KOPT-K1 (cell line): ENCODE data around the gene C17orf100.
A peak's percentile ranks its signal among the peaks of the same experiment; 100 is the strongest.

Source experiments
- H3K27ac ChIP-seq: fragments of 200-600 bp; sonication (generic); 2 replicates; pipeline ENCODE4 v1.5.1; 2016; ENCODE audit warnings: antibody characterized with exemption, mild to moderate bottlenecking, low read depth, low read length; ENCODE audit not compliant: poor library complexity, severe bottlenecking
- H3K36me3 ChIP-seq: fragments of 200-600 bp; sonication (generic); 2 replicates; pipeline ENCODE4 v1.5.1; 2017; ENCODE audit warnings: antibody characterized with exemption, mild to moderate bottlenecking, low read length, moderate library complexity; ENCODE audit not compliant: insufficient read depth
- H3K9me3 ChIP-seq: fragments of 200-600 bp; sonication (generic); 2 replicates; pipeline ENCODE4 v1.5.1; 2017; ENCODE audit warnings: antibody characterized with exemption, low read length, mild to moderate bottlenecking; ENCODE audit not compliant: insufficient read depth, poor library complexity, severe bottlenecking

The C17orf100 gene

DNA sequence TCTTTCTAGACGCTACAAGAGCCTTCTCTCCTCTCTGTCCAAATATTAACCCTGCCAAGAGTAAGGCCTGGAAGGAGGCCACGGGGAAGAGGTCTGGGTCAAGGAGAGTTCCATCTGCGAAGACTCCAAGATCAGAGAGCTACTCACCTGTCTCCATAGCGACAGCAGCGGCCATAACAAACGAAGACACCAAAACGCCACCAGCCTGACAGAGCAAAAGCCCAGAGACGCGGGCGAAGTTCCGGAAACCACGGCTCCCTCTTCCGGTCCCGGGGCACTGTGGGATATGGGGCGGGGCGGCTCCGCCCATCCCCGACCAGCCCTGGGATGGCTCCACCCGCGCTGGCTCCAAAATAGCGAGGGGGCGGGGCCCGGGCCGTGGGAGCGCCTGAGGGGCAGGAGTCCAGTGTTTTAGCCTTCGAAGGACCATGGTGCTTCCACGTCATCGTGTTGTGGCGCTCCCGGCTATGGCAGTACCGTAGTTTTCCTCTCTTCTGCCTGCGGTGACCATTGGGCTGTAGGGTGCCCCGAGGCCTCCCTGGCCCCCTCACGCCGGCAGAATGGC lies at the start of gene C17orf100, which contains the start of gene MED31:
TSS of gene C17orf100 (plus strand) at position 409 of the 565 bp plus-strand sequence. CDS start at position 561, 152 bp downstream.
TSS of gene MED31 (minus strand) at position 252 of the 565 bp plus-strand sequence. CDS start at position 175, 77 bp downstream.
- H3K27ac ChIP-seq, result peak within 1 kb of the TSS; percentile 71
- H3K36me3 ChIP-seq, result peaks cover 31% of the 10 kb centered on the region
- no peaks in the 10 kb centered on the region for H3K9me3 ChIP-seq

DNA sequence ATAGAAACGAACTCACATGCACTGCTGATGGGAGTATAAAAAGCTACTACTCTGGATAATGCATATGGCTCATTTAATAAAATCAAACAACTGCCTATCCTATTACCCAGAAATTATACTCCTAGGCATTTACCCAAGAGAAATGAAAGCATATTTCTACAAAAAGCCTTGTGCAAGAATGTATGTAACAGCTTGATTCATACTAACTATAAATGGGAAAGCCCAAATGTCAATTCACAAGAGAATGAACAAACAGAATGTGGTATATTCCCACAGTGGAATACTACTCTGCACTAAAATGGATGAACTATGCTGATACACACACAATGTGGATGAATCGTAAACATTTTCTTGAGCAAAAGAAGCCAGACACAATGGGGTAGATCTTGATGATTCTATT lies 49.4 kb upstream of the C17orf100 start:
- no peaks in the 10 kb centered on the region for H3K9me3 ChIP-seq
- H3K27ac ChIP-seq, result no peak overlapping the region
- peaks cover 98% of the 10 kb centered on the region for H3K36me3 ChIP-seq

DNA sequence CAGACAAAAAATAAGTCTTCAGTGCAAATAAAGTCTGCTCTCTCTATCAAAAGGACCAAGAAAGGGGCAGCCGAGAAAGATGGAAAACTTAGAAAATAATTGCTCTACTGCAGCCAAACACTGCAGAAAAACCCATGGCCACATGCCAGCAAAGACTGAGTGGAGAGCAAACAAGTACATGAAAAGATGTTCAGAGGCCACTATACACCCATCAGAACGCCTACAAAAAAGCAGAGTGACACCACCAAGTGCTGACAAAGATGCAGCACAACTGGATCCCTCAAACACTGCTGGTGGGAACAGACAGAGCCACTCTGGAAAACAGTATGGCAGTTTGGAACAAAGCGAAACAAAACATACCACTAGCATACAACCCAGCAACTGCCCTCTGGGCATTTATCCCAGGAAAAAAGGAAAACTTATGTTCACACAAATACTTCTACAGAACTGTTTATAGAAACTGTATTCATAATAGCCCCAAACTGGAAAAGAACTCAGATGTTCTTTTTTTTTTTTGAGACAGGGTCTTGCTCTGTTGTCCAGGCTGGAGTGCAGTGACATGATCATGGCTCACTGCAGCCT lies 47.7 kb upstream of the C17orf100 start:
- Histone ChIP-seq H3K9me3 (no peaks in the 10 kb centered on the region), H3K36me3 (peaks cover 97% of the 10 kb centered on the region), H3K27ac (no peak overlapping the region)

DNA sequence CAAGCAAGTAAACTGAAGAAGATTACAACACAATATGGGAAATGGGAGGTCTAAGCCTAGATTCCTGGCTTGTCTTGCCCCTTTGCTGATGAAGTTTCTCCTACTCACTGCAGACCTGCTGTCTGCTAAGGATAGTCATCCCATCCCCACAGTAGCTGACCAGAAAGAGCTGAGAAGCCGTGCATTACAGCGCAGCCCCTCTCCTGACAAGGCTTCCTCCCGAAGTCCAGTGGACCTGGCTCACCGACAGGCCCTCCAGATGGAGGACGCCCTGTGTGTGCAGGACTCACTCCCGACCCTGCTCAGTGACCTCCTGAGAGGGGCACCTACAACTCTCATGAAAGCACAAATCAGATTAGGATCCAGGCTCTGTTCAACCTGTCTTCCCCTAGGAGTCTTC lies 46.4 kb upstream of the C17orf100 start:
- Histone ChIP-seq H3K36me3 (peaks cover 97% of the 10 kb centered on the region), H3K27ac (no peak overlapping the region), H3K9me3 (no peaks in the 10 kb centered on the region)

DNA sequence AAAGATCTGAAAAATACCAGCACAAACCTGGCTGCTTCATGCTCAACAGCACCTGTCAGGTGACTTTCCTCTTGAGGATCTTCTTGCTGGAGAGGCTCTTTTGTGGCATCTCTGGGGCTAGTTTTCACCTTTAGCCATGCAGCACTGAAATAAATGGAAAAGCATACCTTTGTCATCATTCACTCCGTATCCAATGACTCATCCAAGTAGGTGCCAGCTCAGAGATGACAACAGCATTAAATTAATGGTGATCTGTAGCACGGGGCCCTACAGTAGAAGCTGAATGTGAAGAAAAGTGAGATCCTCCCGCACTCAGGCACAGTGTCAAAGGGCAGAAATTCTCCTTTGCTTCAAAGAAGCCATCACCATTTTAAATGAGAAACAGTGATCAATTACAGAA lies 43.2 kb upstream of the C17orf100 start:
- Histone ChIP-seq H3K27ac (no peak overlapping the region), H3K36me3 (peaks cover 92% of the 10 kb centered on the region), H3K9me3 (no peaks in the 10 kb centered on the region)

DNA sequence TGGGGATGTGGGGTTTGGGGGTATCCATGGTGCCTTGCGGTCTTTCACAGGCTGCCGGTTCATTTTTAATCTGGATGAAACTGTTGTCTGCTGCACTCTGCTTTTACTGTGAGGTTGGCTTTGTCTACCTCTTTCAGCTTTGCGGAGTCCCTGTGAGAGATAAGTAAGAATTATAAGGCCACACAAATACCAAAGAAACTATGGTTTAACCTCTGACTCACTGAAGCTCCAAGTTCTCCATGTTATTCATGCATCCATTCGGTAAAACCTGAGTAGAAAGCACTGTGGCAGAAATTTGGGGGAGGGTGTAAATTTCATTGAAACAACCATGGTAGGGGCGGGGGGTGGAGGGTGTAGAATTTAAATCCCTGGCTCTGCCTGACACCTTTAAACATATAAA lies 41.6 kb upstream of the C17orf100 start:
- Histone ChIP-seq H3K27ac (no peak overlapping the region), H3K36me3 (peaks cover 93% of the 10 kb centered on the region), H3K9me3 (no peaks in the 10 kb centered on the region)

DNA sequence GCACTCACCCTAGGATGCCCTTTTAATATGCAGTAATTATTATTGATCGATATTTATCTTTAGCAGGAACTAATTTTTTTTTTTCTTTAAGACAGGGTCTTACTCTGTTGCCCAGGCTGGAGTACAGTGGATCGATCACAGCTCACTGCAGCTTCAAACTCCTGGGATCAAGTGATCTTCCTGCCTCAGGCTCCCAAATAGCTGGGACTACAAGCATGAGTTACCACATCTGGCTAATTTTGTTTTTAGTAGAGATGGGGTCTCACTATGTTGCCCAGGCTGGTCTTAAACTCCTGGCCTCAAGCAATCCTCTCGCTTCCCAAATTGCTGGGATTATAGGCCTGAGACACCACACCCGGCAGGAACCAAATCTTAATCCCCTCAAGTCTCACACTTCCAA lies 40.3 kb upstream of the C17orf100 start:
- H3K27ac ChIP-seq, result no peak overlapping the region
- H3K36me3 ChIP-seq, result peaks cover 93% of the 10 kb centered on the region
- no peaks in the 10 kb centered on the region for H3K9me3 ChIP-seq

DNA sequence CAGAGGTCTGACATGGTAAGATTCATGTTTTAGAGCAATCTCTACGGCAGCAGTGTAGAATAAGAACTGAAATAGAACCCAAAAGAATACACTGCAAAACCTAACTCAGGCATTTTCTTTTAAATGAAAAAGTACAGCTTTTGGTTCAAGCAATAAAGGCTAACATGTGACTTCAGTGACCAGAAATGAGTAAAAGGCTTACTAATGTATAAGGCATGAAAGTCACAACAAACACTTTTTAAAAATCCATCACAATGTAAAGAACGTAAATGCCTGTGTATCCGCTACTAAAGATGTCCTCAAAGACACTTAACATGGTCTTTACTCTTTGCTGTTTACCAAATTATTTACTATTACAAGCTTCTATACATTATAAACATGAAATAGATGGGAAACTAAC lies 27.6 kb upstream of the C17orf100 start:
- H3K36me3 ChIP-seq, result peaks cover 98% of the 10 kb centered on the region

DNA sequence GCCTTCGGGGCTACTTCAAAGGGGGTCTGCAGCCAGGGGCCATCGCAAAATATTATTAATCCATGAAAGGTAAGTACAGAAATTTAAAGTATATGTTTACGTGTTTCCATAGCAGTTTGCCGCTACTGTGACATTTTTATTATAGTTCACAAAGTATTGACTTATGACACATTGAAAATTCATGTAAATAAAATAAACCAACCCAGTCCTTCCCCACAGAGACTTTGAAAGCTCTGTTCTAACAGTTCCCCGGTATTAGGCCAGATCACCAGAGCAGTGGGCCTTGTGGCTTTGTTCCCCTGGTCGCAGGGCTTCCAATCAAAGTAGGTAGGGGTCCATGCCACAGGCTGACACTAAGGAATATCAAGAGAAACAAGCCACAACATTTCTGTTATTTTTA lies 24.9 kb upstream of the C17orf100 start:
- Histone ChIP-seq H3K36me3 (peaks cover 97% of the 10 kb centered on the region), H3K9me3 (no peaks in the 10 kb centered on the region), H3K27ac (no peak overlapping the region)

More for the DNA sequence above, 27.6 kb upstream of the C17orf100 start:
- H3K9me3 ChIP-seq, result no peaks in the 10 kb centered on the region
- H3K27ac ChIP-seq, result no peak overlapping the region

DNA sequence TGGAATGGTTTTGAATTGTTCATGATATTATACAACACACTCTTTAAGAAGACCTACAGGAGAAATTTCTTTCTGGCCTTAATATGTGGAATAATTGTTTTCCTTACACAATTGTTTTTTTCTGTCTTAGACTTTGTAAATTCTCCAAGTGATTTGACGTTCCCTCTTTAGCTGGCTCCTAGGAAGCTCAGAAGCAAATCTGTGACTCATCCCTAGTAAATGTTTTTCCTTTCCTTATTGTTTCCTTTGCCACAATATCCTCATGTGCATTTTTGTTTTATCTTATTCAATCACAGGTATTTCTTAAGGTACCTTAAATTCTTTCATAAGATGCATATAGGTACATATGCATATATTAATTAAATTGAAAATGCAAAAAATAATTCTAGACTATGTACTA lies 24.5 kb upstream of the C17orf100 start:
- peaks cover 97% of the 10 kb centered on the region for H3K36me3 ChIP-seq
- no peak overlapping the region for H3K27ac ChIP-seq
- no peaks in the 10 kb centered on the region for H3K9me3 ChIP-seq

DNA sequence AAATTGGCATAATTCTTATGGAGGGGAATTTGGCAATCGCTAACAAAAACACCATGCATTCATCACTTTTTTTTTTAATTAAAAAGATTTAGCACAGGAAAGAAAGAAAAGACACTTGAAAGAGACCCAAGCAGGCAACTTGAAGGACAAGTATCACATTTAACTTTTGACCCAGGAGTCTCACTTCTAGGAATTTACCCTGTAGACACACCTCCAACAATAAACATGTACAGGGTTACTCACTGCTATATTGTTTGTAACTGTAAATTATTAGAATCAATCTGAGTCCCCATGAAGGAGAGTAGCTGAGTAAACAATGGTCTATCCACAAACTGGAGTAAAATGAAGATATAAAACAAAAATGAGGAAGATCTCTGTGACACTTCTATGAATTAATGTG lies 21.2 kb upstream of the C17orf100 start:
- H3K36me3 ChIP-seq, result peaks cover 95% of the 10 kb centered on the region
- H3K27ac ChIP-seq, result no peak overlapping the region
- no peaks in the 10 kb centered on the region for H3K9me3 ChIP-seq

DNA sequence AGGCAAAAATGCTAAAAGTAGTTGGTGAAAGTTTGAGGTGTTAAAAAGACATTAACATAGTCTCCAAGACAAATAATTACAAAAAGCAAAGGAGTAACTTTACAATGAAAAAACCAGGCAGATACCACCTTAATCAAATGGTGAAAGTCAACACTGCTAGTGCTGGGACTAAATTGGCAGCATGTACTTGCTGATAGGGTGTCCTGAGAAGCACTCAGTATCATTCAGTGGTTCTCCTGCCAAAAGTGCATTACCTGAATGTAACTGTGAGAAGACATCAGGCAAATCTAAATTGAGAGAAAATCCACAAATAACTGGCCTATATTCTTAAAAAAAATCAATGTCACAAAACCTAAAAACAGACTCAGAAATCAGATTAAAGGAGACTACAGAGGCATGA lies 19.0 kb upstream of the C17orf100 start:
- H3K36me3 ChIP-seq, result peaks cover 75% of the 10 kb centered on the region
- no peaks in the 10 kb centered on the region for H3K9me3 ChIP-seq
- H3K27ac ChIP-seq, result no peak overlapping the region

DNA sequence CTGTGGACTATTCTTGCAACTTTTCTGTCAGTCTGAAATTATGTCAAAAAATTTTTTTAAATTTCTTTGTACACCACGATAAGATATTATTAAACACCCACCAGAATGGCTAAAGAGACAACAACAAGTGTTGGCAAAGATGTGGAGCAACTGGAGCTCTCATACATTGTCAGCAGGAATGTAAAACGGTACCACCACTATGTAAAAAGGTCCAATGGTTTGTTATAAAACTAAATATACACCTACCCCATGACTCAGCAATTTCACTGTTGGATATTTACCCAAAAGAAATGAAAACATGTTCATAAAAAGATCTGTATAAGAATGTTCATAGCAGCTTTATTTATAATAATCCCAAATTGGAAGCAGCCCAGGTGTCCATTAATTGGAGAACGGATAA lies 18.3 kb upstream of the C17orf100 start:
- peaks cover 68% of the 10 kb centered on the region for H3K36me3 ChIP-seq

DNA sequence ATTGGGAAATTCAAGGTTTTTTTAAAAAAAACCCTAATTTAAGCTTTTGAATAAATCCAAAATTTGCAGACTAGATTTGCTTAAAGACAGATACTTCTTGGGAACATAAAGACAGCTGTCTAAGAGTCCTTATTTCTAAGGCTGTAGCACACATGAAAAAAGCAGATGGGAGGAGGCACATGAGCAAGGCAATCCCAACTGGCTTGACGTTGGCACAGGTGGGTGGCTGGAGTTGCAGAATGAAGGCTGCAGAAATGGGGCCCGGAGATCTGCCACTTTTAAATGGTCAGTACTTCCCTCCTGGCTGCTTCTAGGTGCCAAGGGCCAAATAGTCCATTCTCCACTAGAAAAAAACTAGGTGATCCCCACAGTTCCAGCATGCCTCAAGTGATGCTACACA lies 15.5 kb upstream of the C17orf100 start:
- peaks cover 41% of the 10 kb centered on the region for H3K36me3 ChIP-seq
- no peak overlapping the region for H3K27ac ChIP-seq

More for the DNA sequence above, 18.3 kb upstream of the C17orf100 start:
- no peaks in the 10 kb centered on the region for H3K9me3 ChIP-seq
- no peak overlapping the region for H3K27ac ChIP-seq

DNA sequence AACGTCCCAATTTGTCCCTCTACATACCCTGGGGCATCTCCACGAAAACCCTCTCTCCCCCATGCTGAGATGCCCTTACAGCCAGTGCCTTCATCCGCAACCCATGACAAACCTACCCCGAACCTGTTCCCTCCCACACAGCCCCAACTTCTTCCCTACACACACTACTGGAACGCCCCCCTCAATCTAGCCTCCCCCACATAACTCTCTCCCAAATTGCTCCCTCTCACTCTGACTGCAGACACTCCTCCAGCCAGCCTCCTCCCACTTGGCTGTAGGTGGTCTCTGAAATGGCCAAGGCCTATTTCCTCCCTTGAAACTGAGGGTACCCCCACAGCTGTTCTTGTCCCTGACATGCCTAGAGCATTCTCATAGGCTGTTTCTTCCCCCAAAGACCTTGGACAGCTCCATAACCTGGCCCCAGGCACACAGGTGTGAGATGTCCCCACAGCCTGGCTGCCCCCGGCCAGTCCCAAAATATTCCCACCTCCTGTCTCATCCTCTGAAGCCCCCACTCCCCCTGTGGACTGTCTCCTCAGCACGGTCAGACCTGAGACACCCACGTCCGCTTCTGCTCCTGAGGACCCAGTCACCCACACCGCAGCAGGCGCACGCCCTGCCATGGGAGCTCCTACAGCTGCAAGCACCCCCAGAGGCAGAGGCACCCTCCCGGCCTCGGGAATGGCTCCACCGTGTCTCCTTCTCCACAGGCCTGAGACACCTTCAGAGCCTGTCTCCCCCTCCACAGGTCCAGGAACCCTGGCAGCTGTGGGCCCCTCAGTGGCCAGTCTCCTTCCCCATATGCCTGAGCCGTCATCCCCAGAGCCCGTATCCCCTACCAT lies 14.7 kb upstream of the C17orf100 start:
- H3K36me3 ChIP-seq, result peaks cover 34% of the 10 kb centered on the region
- no peak overlapping the region for H3K27ac ChIP-seq
- no peaks in the 10 kb centered on the region for H3K9me3 ChIP-seq

More for the DNA sequence above, 15.5 kb upstream of the C17orf100 start:
- H3K9me3 ChIP-seq, result no peaks in the 10 kb centered on the region
